Measurements from ENCODE around the gene TNK1.

TNK1 gene

GRCh38 chr17:7410634-7411426, 29.9 kb downstream of the TNK1 start:
- no peak for DNase-seq
- no peak for TF ChIP-seq CTCF (IDR thresholded peaks at IDR 0.05)
- Histone ChIP-seq H3K36me3 (peaks cover 10 to 48% (median 19%) of the 10 kb centered on the region in 3 donors), H3K4me3 (no peak overlapping the region), H3K27ac (no peak overlapping the region), H3K27me3 (no peaks in the 10 kb centered on the region), H3K9me3 (no peaks in the 10 kb centered on the region), H3K4me1 (peaks cover 0 to 7% (median 4%) of the 10 kb centered on the region in 4 donors)
- intact Hi-C loops (cut with DNase I; ENCODE audit: low total_unique reads): no loop called here

- Histone ChIP-seq H3K27me3 (no peaks in the 10 kb centered on the region), H3K4me3 (no peak overlapping the region), H3K4me1 (peaks cover 0 to 2% (median under 1%) of the 10 kb centered on the region in 4 donors), H3K36me3 (peaks cover 10 to 53% (median 19%) of the 10 kb centered on the region in 3 donors), H3K27ac (no peak overlapping the region), H3K9me3 (no peaks in the 10 kb centered on the region)
- intact Hi-C loops (cut with DNase I; ENCODE audit: low total_unique reads): no loop called here
- no peak for DNase-seq
- TF ChIP-seq CTCF (IDR thresholded peaks at IDR 0.05): no peak
Observed at GRCh38 chr17:7411427-7411750, 30.5 kb downstream of the TNK1 start.

- intact Hi-C loops (cut with DNase I; ENCODE audit: low total_unique reads): no loop called here
- no peak overlapping the region for H3K4me3 ChIP-seq
- H3K36me3 ChIP-seq: peaks cover 10 to 66% (median 32%) of the 10 kb centered on the region in 3 donors
- no peaks in the 10 kb centered on the region for H3K9me3 ChIP-seq
- no peak for DNase-seq
- H3K27me3 ChIP-seq: no peaks in the 10 kb centered on the region
- no peak for TF ChIP-seq CTCF (IDR thresholded peaks at IDR 0.05)
- no peak overlapping the region for H3K27ac ChIP-seq
- no peaks in the 10 kb centered on the region for H3K4me1 ChIP-seq
Observed at GRCh38 chr17:7413346-7413985, 32.6 kb downstream of the TNK1 start.

- no peaks in the 10 kb centered on the region for H3K9me3 ChIP-seq
- TF ChIP-seq CTCF (IDR thresholded peaks at IDR 0.05): no peak
- H3K4me1 ChIP-seq: no peaks in the 10 kb centered on the region
- H3K4me3 ChIP-seq: no peak overlapping the region
- H3K27ac ChIP-seq: no peak overlapping the region
- intact Hi-C loops (cut with DNase I; ENCODE audit: low total_unique reads): no loop called here
- H3K27me3 ChIP-seq: peaks cover 0 to 5% of the 10 kb centered on the region in 2 donors
- no peak for DNase-seq
- peaks cover under 1 to 52% (median 27%) of the 10 kb centered on the region in 3 donors for H3K36me3 ChIP-seq
Observed at GRCh38 chr17:7414837-7415236, 33.9 kb downstream of the TNK1 start.

- H3K9me3 ChIP-seq: no peaks in the 10 kb centered on the region
- no peak overlapping the region for H3K4me3 ChIP-seq
- intact Hi-C loops (cut with DNase I; ENCODE audit: low total_unique reads): no loop called here
- TF ChIP-seq CTCF (IDR thresholded peaks at IDR 0.05): no peak
- no peak overlapping the region for H3K27ac ChIP-seq
- peaks cover 0 to 43% (median 20%) of the 10 kb centered on the region in 3 donors for H3K36me3 ChIP-seq
- no peak for DNase-seq
- H3K4me1 ChIP-seq: no peaks in the 10 kb centered on the region
- H3K27me3 ChIP-seq: peaks cover 0 to 9% of the 10 kb centered on the region in 2 donors
Observed at GRCh38 chr17:7415784-7416183, 34.9 kb downstream of the TNK1 start.
